Lung (tissue), 12 donors: Measurements from ENCODE around the gene TBCD. TPM values are rescaled to one million over a fixed set of nuclear protein-coding genes. Genes with fewer than 3 reads are reported as not detected.
A peak's percentile ranks its signal among the peaks of the same experiment; 100 is the strongest.
"Not testable (repeated sequence)": the region's sequence is repeated elsewhere in the genome, so short reads cannot be mapped to it uniquely, and the experiment has no call there.

Source experiments
- ATAC-seq: fragments of 200-7000 bp; cut with Tn5 transposase; one replicate; pipeline ENCODE4 v1.9.1; 2020; ENCODE audit warnings: moderate number of reproducible peaks; ENCODE audit not compliant: insufficient read depth, low FRiP score
- DNase-seq, 3 donors: peaks; one replicate each; pipeline ENCODE4 v3.0.0-alpha.2; 2013 to 2017
- H3K27ac ChIP-seq, 2 donors: one replicate each; pipeline ENCODE4 v1.5.1; 2013; ENCODE audit warnings: mild to moderate bottlenecking in 2 of 2, moderate library complexity in 2 of 2, control low read depth in 1 of 2, inconsistent platforms in 1 of 2, low read depth in 1 of 2, low read length in 1 of 2
- H3K27me3 ChIP-seq, 3 donors: one replicate each; pipeline ENCODE4 v1.5.1; 2013; ENCODE audit warnings: low read length in 2 of 3; ENCODE audit not compliant: control insufficient read depth in 3 of 3, insufficient read depth in 3 of 3
- H3K36me3 ChIP-seq, 4 donors: one replicate each; pipeline ENCODE4 v1.5.1; 2013; ENCODE audit warnings: low read length in 4 of 4, mild to moderate bottlenecking in 1 of 4, moderate library complexity in 1 of 4; ENCODE audit not compliant: control insufficient read depth in 4 of 4, insufficient read depth in 4 of 4
- H3K4me1 ChIP-seq, 5 donors: one replicate each; pipeline ENCODE4 v1.5.1; 2013; ENCODE audit warnings: low read length in 5 of 5, mild to moderate bottlenecking in 2 of 5, moderate library complexity in 1 of 5; ENCODE audit not compliant: control insufficient read depth in 5 of 5, insufficient read depth in 5 of 5
- H3K4me3 ChIP-seq: one replicate; pipeline ENCODE4 v1.5.1; 2013; ENCODE audit warnings: mild to moderate bottlenecking, control low read depth, moderate library complexity
- H3K9ac ChIP-seq, 2 donors: one replicate each; pipeline ENCODE4 v1.5.1; 2013; ENCODE audit warnings: low read length in 2 of 2, control low read depth in 1 of 2; ENCODE audit not compliant: insufficient read depth in 1 of 2
- H3K9me3 ChIP-seq, 4 donors: one replicate each; pipeline ENCODE4 v1.5.1; 2013; ENCODE audit warnings: low read length in 3 of 4, mild to moderate bottlenecking in 1 of 4, moderate library complexity in 1 of 4; ENCODE audit not compliant: control insufficient read depth in 4 of 4, insufficient read depth in 3 of 4
- CTCF ChIP-seq: IDR thresholded peaks from 2 replicates; pipeline ENCODE4 v1.5.1; 2012; ENCODE audit warnings: mild to moderate bottlenecking; ENCODE audit errors: control extremely low read depth, extremely low read depth
- WGBS, 2 donors: extraction: QIAGEN DNeasy Blood & Tissue Kit; methylation state at CpG; one replicate each; pipeline ENCODE4 v1.1.7; 2013; 5-methylcytosine and 5-hydroxymethylcytosine counted together
- polyA plus RNA-seq, 2 donors: library from polyadenylated mRNA; stranded (reverse); fragments of 200-250 nt; gene quantifications; one replicate each; pipeline ENCODE4 v1.2.1, GENCODE V29; 2013
- total RNA-seq, 2 donors: library from RNA; depleted of rRNA in 1 of 2; stranded (reverse); fragments of >200 nt in 1 of 2; gene quantifications; one replicate each; pipeline ENCODE4 v1.2.1, GENCODE V29; 2014 to 2021
- donor health status: control.
- donor health status: control.
- donor health status: Bipolar disorder and iron deficiency.
- donor health status: healthy.
- donor health status: DM: yes; HTN: yes; CAD: no.

Gene TBCD
- total and polyA plus RNA-seq, 4 donors: 57.6 to 119 (median 90.3) TPM

GRCh38 chr17:82985428-82985805 lies 233.6 kb downstream of the TBCD start:
- Histone ChIP-seq H3K9ac (no peak overlapping the region), H3K9me3 (no peaks in the 10 kb centered on the region), H3K4me1 (peaks cover 0 to 9% (median 0%) of the 10 kb centered on the region in 5 donors), H3K4me3 (no peak overlapping the region), H3K27ac (no peak overlapping the region), H3K36me3 (no peaks in the 10 kb centered on the region), H3K27me3 (no peaks in the 10 kb centered on the region)
- 88 to 92% methylated on average over 11 of the region's 11 CpGs for WGBS, 2 donors
- ATAC-seq (no peak), DNase-seq (no peak)
- no peak for TF ChIP-seq CTCF

GRCh38 chr17:82985973-82986372 lies 234.1 kb downstream of the TBCD start:
- H3K9ac ChIP-seq: no peak overlapping the region

GRCh38 chr17:82989051-82989450 lies 237.2 kb downstream of the TBCD start:
- 82 to 96% methylated on average over 3 of the region's 3 CpGs for WGBS, 2 donors
- H3K27ac ChIP-seq, H3K9ac ChIP-seq, ATAC-seq, H3K4me3 ChIP-seq, H3K27me3 ChIP-seq, H3K4me1 ChIP-seq, H3K9me3 ChIP-seq, H3K36me3 ChIP-seq, DNase-seq: not testable (repeated sequence)

More at GRCh38 chr17:82985973-82986372, 234.1 kb downstream of the TBCD start:
- WGBS, 2 donors: 10 to 19% methylated on average over 17 of the region's 17 CpGs
- no peaks in the 10 kb centered on the region for H3K36me3 ChIP-seq
- no peak overlapping the region for H3K27ac ChIP-seq
- H3K4me3 ChIP-seq: no peak overlapping the region
- DNase-seq (peak; percentile 55 to 80 (median 70)), ATAC-seq (peak; percentile 69)
- H3K27me3 ChIP-seq: no peaks in the 10 kb centered on the region
- H3K9me3 ChIP-seq: no peaks in the 10 kb centered on the region
- H3K4me1 ChIP-seq: peaks cover 0 to 9% (median 0%) of the 10 kb centered on the region in 5 donors
- TF ChIP-seq CTCF: no peak

GRCh38 chr17:82989881-82990280 lies 238.0 kb downstream of the TBCD start:
- H3K9me3 ChIP-seq: no peaks in the 10 kb centered on the region
- no peaks in the 10 kb centered on the region for H3K27me3 ChIP-seq
- H3K36me3 ChIP-seq: no peaks in the 10 kb centered on the region
- H3K4me3 ChIP-seq: no peak overlapping the region
- ATAC-seq (no peak), DNase-seq (no peak)
- no peak overlapping the region for H3K9ac ChIP-seq
- WGBS, 2 donors: 87 to 94% methylated on average over 5 of the region's 5 CpGs
- no peak overlapping the region for H3K27ac ChIP-seq
- no peak for TF ChIP-seq CTCF
- H3K4me1 ChIP-seq: peaks cover 0 to 9% (median 0%) of the 10 kb centered on the region in 5 donors
